CD8-positive, alpha-beta memory T cell (primary cell): Measurements from ENCODE around the gene FLT3. TPM values are rescaled to one million over a fixed set of nuclear protein-coding genes. Genes with fewer than 3 reads are reported as not detected.
"Not testable (repeated sequence)": the region's sequence is repeated elsewhere in the genome, so short reads cannot be mapped to it uniquely, and the experiment has no call there.

ENCODE experiments used
- CTCF ChIA-PET: fragments of 350-600 bp; sonication (Branson Sonifier 250); formaldehyde crosslinking; loops from one replicate; lab custom pipeline; 2021; ENCODE audit warnings: antibody characterized with exemption; lab: Charles Lee
- POLR2A ChIA-PET: fragments of 350-600 bp; sonication (Branson Sonifier 250); formaldehyde crosslinking; loops from one replicate; lab custom pipeline; 2021; ENCODE audit warnings: antibody characterized with exemption; lab: Charles Lee
- DNase-seq, 5 donors: peaks; one replicate each; pipeline versions ENCODE4 v3.0.0 to v3.0.0-alpha.2; 2020 to 2022; ENCODE audit warnings: mixed read lengths in 1 of 5
- H3K27ac ChIP-seq: one replicate; pipeline ENCODE4 v1.7.0; 2013; ENCODE audit warnings: low read depth, mild to moderate bottlenecking, low read length, moderate library complexity
- H3K27me3 ChIP-seq: 2 replicates; pipeline ENCODE4 v1.7.0; 2013; ENCODE audit warnings: low read length, mild to moderate bottlenecking; ENCODE audit not compliant: insufficient read depth, poor library complexity, severe bottlenecking
- H3K36me3 ChIP-seq: 2 replicates; pipeline ENCODE4 v1.7.0; 2013; ENCODE audit warnings: mild to moderate bottlenecking, low read length, moderate library complexity; ENCODE audit not compliant: insufficient read depth
- H3K4me1 ChIP-seq: 2 replicates; pipeline ENCODE4 v1.7.0; 2013; ENCODE audit warnings: mild to moderate bottlenecking, low read length, moderate library complexity; ENCODE audit not compliant: insufficient read depth
- H3K4me3 ChIP-seq: 2 replicates; pipeline ENCODE4 v1.7.0; 2013; ENCODE audit warnings: mild to moderate bottlenecking, low read length
- H3K9me3 ChIP-seq: 2 replicates; pipeline ENCODE4 v1.7.0; 2013; ENCODE audit warnings: mild to moderate bottlenecking, low read length
- H3K27ac Mint-ChIP-seq, 8 donors: one replicate each; pipeline ENCODE4 v1.8.0; 2020 to 2021; ENCODE audit warnings: mixed read lengths in 8 of 8, mild to moderate bottlenecking in 6 of 8, inconsistent platforms in 3 of 8, moderate library complexity in 3 of 8
- H3K27me3 Mint-ChIP-seq, 2 donors: one replicate each; pipeline ENCODE4 v1.8.0; 2020 to 2021; ENCODE audit warnings: mixed read lengths in 2 of 2, mild to moderate bottlenecking in 1 of 2, moderate library complexity in 1 of 2
- H3K36me3 Mint-ChIP-seq, 3 donors: one replicate each; pipeline ENCODE4 v1.8.0; 2020 to 2021; ENCODE audit warnings: mixed read lengths in 3 of 3, inconsistent platforms in 1 of 3, mild to moderate bottlenecking in 1 of 3
- H3K4me1 Mint-ChIP-seq, 3 donors: one replicate each; pipeline ENCODE4 v1.8.0; 2020 to 2021; ENCODE audit warnings: mixed read lengths in 3 of 3, inconsistent platforms in 1 of 3, mild to moderate bottlenecking in 1 of 3
- H3K4me3 Mint-ChIP-seq, 7 donors: one replicate each; pipeline ENCODE4 v1.8.0; 2020 to 2021; ENCODE audit warnings: mixed read lengths in 7 of 7, mild to moderate bottlenecking in 6 of 7, moderate library complexity in 4 of 7, inconsistent platforms in 2 of 7
- H3K9me3 Mint-ChIP-seq, 5 donors: one replicate each; pipeline ENCODE4 v1.8.0; 2020 to 2022; ENCODE audit warnings: mixed read lengths in 5 of 5, mild to moderate bottlenecking in 3 of 5, moderate library complexity in 2 of 5, inconsistent platforms in 1 of 5
- polyA plus RNA-seq: library from polyadenylated mRNA; unstranded; fragments of 300-500 nt; fragmentation: Illumina TruSeq; gene quantifications from one replicate; pipeline ENCODE4 v1.2.3, GENCODE V29; 2021
- total RNA-seq, 2 experiments: library from RNA; stranded (reverse); gene quantifications; one replicate each; pipeline ENCODE4 v1.2.3, GENCODE V29; 2021

The FLT3 gene
- total and polyA plus RNA-seq, 3 experiments from 2014 or later = 0.07 TPM; not detected in 2

- CTCF ChIA-PET = interaction anchor here (1.1 kb wide), 1 partner anchor 9 kb away, joined by 3 read pairs; no protein-coding TSS in a partner anchor
- DNase-seq = no peak
These were observed 59.3 kb downstream of the FLT3 start for GRCh38 chr13:28041031-28041461.

GRCh38 chr13:28037399-28037798 is 63.0 kb downstream of the FLT3 start:
- H3K36me3 Mint-ChIP-seq = no peaks in the 10 kb centered on the region
- POLR2A ChIA-PET = no interaction called here
- no peak overlapping the region for H3K4me3 Mint-ChIP-seq

More at GRCh38 chr13:28041031-28041461, 59.3 kb downstream of the FLT3 start:
- H3K36me3 ChIP-seq = no peaks in the 10 kb centered on the region
- no peak overlapping the region for H3K27ac Mint-ChIP-seq
- POLR2A ChIA-PET = no interaction called here
- no peaks in the 10 kb centered on the region for H3K27me3 ChIP-seq
- no peak overlapping the region for H3K27ac ChIP-seq
- H3K27me3 Mint-ChIP-seq = peaks cover 27 to 40% of the 10 kb centered on the region in 2 donors
- no peaks in the 10 kb centered on the region for H3K36me3 Mint-ChIP-seq
- no peaks in the 10 kb centered on the region for H3K4me1 ChIP-seq
- no peaks in the 10 kb centered on the region for H3K9me3 ChIP-seq
- no peak overlapping the region for H3K4me3 ChIP-seq
- H3K4me1 Mint-ChIP-seq = no peaks in the 10 kb centered on the region
- no peak overlapping the region for H3K4me3 Mint-ChIP-seq
- H3K9me3 Mint-ChIP-seq = no peaks in the 10 kb centered on the region

GRCh38 chr13:28035146-28035782 is 65.1 kb downstream of the FLT3 start:
- H3K27ac Mint-ChIP-seq = no peak overlapping the region
- CTCF ChIA-PET = no interaction called here
- no peaks in the 10 kb centered on the region for H3K4me1 ChIP-seq

More at GRCh38 chr13:28037399-28037798, 63.0 kb downstream of the FLT3 start:
- Mint-ChIP-seq H3K27me3 (peaks cover 26 to 41% of the 10 kb centered on the region in 2 donors), H3K27ac (no peak overlapping the region), H3K9me3 (no peaks in the 10 kb centered on the region), H3K4me1 (no peaks in the 10 kb centered on the region)
- CTCF ChIA-PET = no interaction called here
- Histone ChIP-seq H3K27me3 (no peaks in the 10 kb centered on the region), H3K9me3 (no peaks in the 10 kb centered on the region), H3K27ac (no peak overlapping the region), H3K4me3 (no peak overlapping the region), H3K4me1 (no peaks in the 10 kb centered on the region), H3K36me3 (no peaks in the 10 kb centered on the region)
- no peak for DNase-seq

GRCh38 chr13:28033894-28034655 is 66.3 kb downstream of the FLT3 start:
- POLR2A ChIA-PET = no interaction called here
- no peaks in the 10 kb centered on the region for H3K27me3 ChIP-seq
- CTCF ChIA-PET = no interaction called here
- H3K27me3 Mint-ChIP-seq = peaks cover 22 to 47% of the 10 kb centered on the region in 2 donors
- H3K36me3 ChIP-seq = no peaks in the 10 kb centered on the region
- no peaks in the 10 kb centered on the region for H3K9me3 Mint-ChIP-seq
- H3K4me3 ChIP-seq = no peak overlapping the region
- no peak overlapping the region for H3K27ac ChIP-seq
- H3K9me3 ChIP-seq = no peaks in the 10 kb centered on the region
- no peaks in the 10 kb centered on the region for H3K4me1 Mint-ChIP-seq
- H3K4me1 ChIP-seq = no peaks in the 10 kb centered on the region
- DNase-seq = no peak
- no peak overlapping the region for H3K4me3 Mint-ChIP-seq
- H3K27ac Mint-ChIP-seq = no peak overlapping the region
- no peaks in the 10 kb centered on the region for H3K36me3 Mint-ChIP-seq

More at GRCh38 chr13:28035146-28035782, 65.1 kb downstream of the FLT3 start:
- Histone ChIP-seq H3K27ac (no peak overlapping the region), H3K4me3 (no peak overlapping the region), H3K9me3 (no peaks in the 10 kb centered on the region), H3K36me3 (no peaks in the 10 kb centered on the region), H3K27me3 (no peaks in the 10 kb centered on the region)
- Mint-ChIP-seq H3K4me3 (no peak overlapping the region), H3K36me3 (no peaks in the 10 kb centered on the region), H3K4me1 (no peaks in the 10 kb centered on the region), H3K9me3 (no peaks in the 10 kb centered on the region), H3K27me3 (peaks cover 19 to 42% of the 10 kb centered on the region in 2 donors)
- no peak for DNase-seq
- POLR2A ChIA-PET = interaction anchor here (0.6 kb wide), 1 partner anchor 103 kb away, joined by 5 read pairs; the partner anchor contains the start of gene PAN3

GRCh38 chr13:28032438-28032837 is 67.9 kb downstream of the FLT3 start:
- H3K36me3 Mint-ChIP-seq, H3K36me3 ChIP-seq, H3K9me3 ChIP-seq, H3K9me3 Mint-ChIP-seq, POLR2A ChIA-PET, H3K4me1 Mint-ChIP-seq, H3K27me3 ChIP-seq, H3K27ac Mint-ChIP-seq, H3K27ac ChIP-seq, H3K4me1 ChIP-seq, DNase-seq, H3K4me3 ChIP-seq, H3K4me3 Mint-ChIP-seq: not testable (repeated sequence)
- H3K27me3 Mint-ChIP-seq = peaks cover 25 to 42% of the 10 kb centered on the region in 2 donors
- CTCF ChIA-PET = interaction anchor here (1.1 kb wide), 1 partner anchor 8 kb away, joined by 3 read pairs; no protein-coding TSS in a partner anchor

GRCh38 chr13:28031896-28032288 is 68.5 kb downstream of the FLT3 start:
- H3K27ac Mint-ChIP-seq = peak overlapping the region in 1 of 8 donors; percentile 52
- Histone ChIP-seq H3K4me1 (no peaks in the 10 kb centered on the region), H3K4me3 (no peak overlapping the region), H3K27ac (no peak overlapping the region), H3K36me3 (no peaks in the 10 kb centered on the region), H3K27me3 (no peaks in the 10 kb centered on the region), H3K9me3 (no peaks in the 10 kb centered on the region)
- peaks cover 0 to 11% (median 6%) of the 10 kb centered on the region in 3 donors for H3K4me1 Mint-ChIP-seq
- POLR2A ChIA-PET = no interaction called here
- peaks cover 21 to 45% of the 10 kb centered on the region in 2 donors for H3K27me3 Mint-ChIP-seq
- no peaks in the 10 kb centered on the region for H3K9me3 Mint-ChIP-seq
- CTCF ChIA-PET = interaction anchor here (1.1 kb wide), 1 partner anchor 9 kb away, joined by 3 read pairs; no protein-coding TSS in a partner anchor
- no peak for DNase-seq
- no peak overlapping the region for H3K4me3 Mint-ChIP-seq
- H3K36me3 Mint-ChIP-seq = no peaks in the 10 kb centered on the region

GRCh38 chr13:28031220-28031895 is 69.0 kb downstream of the FLT3 start:
- Mint-ChIP-seq H3K4me1 (peaks cover 0 to 11% (median 6%) of the 10 kb centered on the region in 3 donors), H3K27ac (peak overlapping the region in 1 of 8 donors; percentile 26), H3K9me3 (no peaks in the 10 kb centered on the region), H3K36me3 (no peaks in the 10 kb centered on the region), H3K27me3 (peaks cover 21 to 48% of the 10 kb centered on the region in 2 donors), H3K4me3 (no peak overlapping the region)
- Histone ChIP-seq H3K9me3 (no peaks in the 10 kb centered on the region), H3K4me1 (no peaks in the 10 kb centered on the region), H3K27me3 (no peaks in the 10 kb centered on the region), H3K4me3 (no peak overlapping the region), H3K36me3 (no peaks in the 10 kb centered on the region), H3K27ac (no peak overlapping the region)
- POLR2A ChIA-PET = no interaction called here
- CTCF ChIA-PET = interaction anchor here (0.9 kb wide), 1 partner anchor 20 kb away, joined by 3 read pairs; no protein-coding TSS in a partner anchor
- no peak for DNase-seq
